NB4 (cell line): ENCODE results near the gene MYCBP2.

ENCODE experiments used
- DNase-seq: peaks from one replicate; pipeline ENCODE4 v3.0.0; 2010; ENCODE audit warnings: low read depth
- H3K4me3 ChIP-seq: one replicate; pipeline ENCODE4 v1.5.1; 2011; ENCODE audit warnings: mild to moderate bottlenecking, low read depth, low read length, moderate library complexity
- CTCF ChIP-seq: IDR thresholded peaks from one replicate; pipeline ENCODE4 v1.5.1; 2012; ENCODE audit warnings: low read depth, low read length
- MAX ChIP-seq: IDR thresholded peaks from 2 replicates; pipeline ENCODE4 v1.6.1; 2011; ENCODE audit warnings: low read depth, low read length
- MYC ChIP-seq: IDR thresholded peaks from 2 replicates; pipeline ENCODE4 v1.6.1; 2011; ENCODE audit warnings: low read depth, low read length
- POLR2A ChIP-seq: IDR thresholded peaks from 2 replicates; pipeline ENCODE4 v1.6.1; 2011; ENCODE audit warnings: mild to moderate bottlenecking; ENCODE audit not compliant: insufficient read length; ENCODE audit errors: extremely low read depth

The MYCBP2 gene

GRCh38 chr13:77373502-77373901 lies 46.6 kb upstream of the MYCBP2 start:
- no peak for DNase-seq
- no peak overlapping the region for H3K4me3 ChIP-seq
- TF ChIP-seq MYC (no peak), POLR2A (no peak), CTCF (no peak), MAX (no peak)

- peak; percentile 49 for DNase-seq
- H3K4me3 ChIP-seq: no peak overlapping the region
- no peak for TF ChIP-seq CTCF
- no peak for TF ChIP-seq POLR2A
- no peak for TF ChIP-seq MYC
- no peak for TF ChIP-seq MAX
Measured at GRCh38 chr13:77372275-77372674, 45.4 kb upstream of the MYCBP2 start.

- DNase-seq: no peak
- H3K4me3 ChIP-seq: no peak overlapping the region
- no peak for TF ChIP-seq POLR2A
- TF ChIP-seq CTCF: no peak
- no peak for TF ChIP-seq MYC
- TF ChIP-seq MAX: no peak
Measured at GRCh38 chr13:77370888-77371287, 44.0 kb upstream of the MYCBP2 start.

GRCh38 chr13:77362166-77362565 lies 35.3 kb upstream of the MYCBP2 start:
- no peak for DNase-seq
- H3K4me3 ChIP-seq: no peak overlapping the region
- no peak for TF ChIP-seq MAX
- no peak for TF ChIP-seq MYC
- TF ChIP-seq CTCF: no peak
- TF ChIP-seq POLR2A: no peak

- no peak overlapping the region for H3K4me3 ChIP-seq
- peak; percentile 43 for DNase-seq
- TF ChIP-seq MAX: no peak
- TF ChIP-seq POLR2A: no peak
- TF ChIP-seq CTCF: no peak
Measured at GRCh38 chr13:77360032-77360685, 33.3 kb upstream of the MYCBP2 start.

GRCh38 chr13:77359171-77359570 lies 32.3 kb upstream of the MYCBP2 start:
- DNase-seq: no peak
- no peak overlapping the region for H3K4me3 ChIP-seq
- no peak for TF ChIP-seq CTCF
